GM21723 (cell line): Measurements from ENCODE around the gene NTM.

ENCODE experiments used
- ATAC-seq: cut with Tn5 transposase; IDR thresholded peaks from one replicate; pipeline ENCODE4 v1.9.1; 2021; ENCODE audit warnings: mild to moderate bottlenecking, moderate library complexity; ENCODE audit not compliant: unreplicated experiment

NTM gene

GRCh38 chr11:131925829-131926228 lies 555.4 kb downstream of the NTM start:
- no peak for ATAC-seq

- no peak for ATAC-seq
Observed at GRCh38 chr11:131928992-131929391, 558.6 kb downstream of the NTM start.

- no peak for ATAC-seq
Observed at GRCh38 chr11:131932584-131933325, 562.3 kb downstream of the NTM start.

- ATAC-seq: no peak
Observed at GRCh38 chr11:131934006-131934405, 563.6 kb downstream of the NTM start.

GRCh38 chr11:131938351-131938751 lies 567.9 kb downstream of the NTM start:
- ATAC-seq: no peak

- no peak for ATAC-seq
Observed at GRCh38 chr11:131940126-131940525, 569.7 kb downstream of the NTM start.

- no peak for ATAC-seq
Observed at GRCh38 chr11:131942878-131943277, 572.5 kb downstream of the NTM start.

GRCh38 chr11:131943295-131943694 lies 572.9 kb downstream of the NTM start:
- ATAC-seq: no peak

- ATAC-seq: no peak
Observed at GRCh38 chr11:131944736-131945135, 574.3 kb downstream of the NTM start.

GRCh38 chr11:131945706-131946105 lies 575.3 kb downstream of the NTM start:
- ATAC-seq: no peak

- ATAC-seq: no peak
Observed at GRCh38 chr11:131947511-131947910, 577.1 kb downstream of the NTM start.

- no peak for ATAC-seq
Observed at GRCh38 chr11:131951121-131951520, 580.7 kb downstream of the NTM start.

GRCh38 chr11:131954146-131954545 lies 583.7 kb downstream of the NTM start:
- no peak for ATAC-seq

GRCh38 chr11:131955904-131956303 lies 585.5 kb downstream of the NTM start:
- ATAC-seq: no peak

- ATAC-seq: no peak
Observed at GRCh38 chr11:131957201-131957600, 586.8 kb downstream of the NTM start.

- no peak for ATAC-seq
Observed at GRCh38 chr11:131957875-131958274, 587.5 kb downstream of the NTM start.

GRCh38 chr11:131962818-131963217 lies 592.4 kb downstream of the NTM start:
- ATAC-seq: no peak

- ATAC-seq: no peak
Observed at GRCh38 chr11:131964698-131965483, 594.5 kb downstream of the NTM start.

- ATAC-seq: no peak
Observed at GRCh38 chr11:131965504-131965903, 595.1 kb downstream of the NTM start.

- ATAC-seq: no peak
Observed at GRCh38 chr11:131966667-131967066, 596.3 kb downstream of the NTM start.

GRCh38 chr11:131969261-131969660 lies 598.8 kb downstream of the NTM start:
- no peak for ATAC-seq

- ATAC-seq: no peak
Observed at GRCh38 chr11:131973061-131973460, 602.6 kb downstream of the NTM start.
